HepG2 (cell line): ENCODE results near the gene PITX3. TPM values are rescaled to one million over a fixed set of nuclear protein-coding genes. Genes with fewer than 3 reads are reported as not detected.

ENCODE experiments used
- BORCS8-MEF2B ChIP-seq: sonication (generic); formaldehyde crosslinking; IDR thresholded peaks from 2 replicates; pipeline ENCODE4 v1.8.0; 2022; ENCODE audit warnings: mild to moderate bottlenecking, missing genetic modification reagents
- GATAD2A ChIP-seq: IDR thresholded peaks from 2 replicates; pipeline ENCODE4 v1.6.1; 2016
- HDAC2 ChIP-seq: sonication (generic); formaldehyde crosslinking; IDR thresholded peaks from 2 replicates; pipeline ENCODE4 v1.4.0; 2020; ENCODE audit warnings: missing genetic modification reagents
- KDM1A ChIP-seq: IDR thresholded peaks from 2 replicates; pipeline ENCODE4 v1.6.1; 2016; ENCODE audit warnings: missing compliant biosample characterization
- ZMYM2 ChIP-seq: sonication (generic); formaldehyde crosslinking; IDR thresholded peaks from 2 replicates; pipeline ENCODE4 v1.8.0; 2022; ENCODE audit warnings: mild to moderate bottlenecking, missing genetic modification reagents
- ZNF605 ChIP-seq: sonication (generic); formaldehyde crosslinking; IDR thresholded peaks from 2 replicates; pipeline ENCODE4 v1.8.0; 2022; ENCODE audit warnings: mild to moderate bottlenecking, missing genetic modification reagents
- ZNF709 ChIP-seq: sonication (generic); formaldehyde crosslinking; IDR thresholded peaks from 2 replicates; pipeline ENCODE4 v1.5.0; 2020; ENCODE audit warnings: mild to moderate bottlenecking, missing genetic modification reagents
- polyA plus RNA-seq, 8 experiments: library from polyadenylated mRNA; depleted of rRNA in 3 of 8; stranded (reverse) in 7 of 8; unstranded in 1 of 8; fragments of >200 nt; fragmentation: Illumina TruSeq in 4 of 8; extraction: Trizol in 4 of 8; gene quantifications; 2 replicates each; pipeline versions ENCODE4 v1.2.1 to v1.2.3, GENCODE V29; 2011 to 2016; ENCODE audit warnings: low read depth in 4 of 8, missing spikeins in 1 of 8, mixed read lengths in 1 of 8; ENCODE audit not compliant: insufficient read depth in 1 of 8
- total RNA-seq, 5 experiments: library from RNA; depleted of rRNA; stranded (reverse); fragments of >200 nt; fragmentation: Illumina TruSeq; extraction: Trizol; gene quantifications; 2 replicates each; pipeline ENCODE4 v1.2.3, GENCODE V29; 2016; ENCODE audit warnings: low read depth in 1 of 5
- TF ChIP-seq, protein P1 (sequence below): IDR thresholded peaks from 2 replicates; pipeline ENCODE4 v1.6.1; 2018; ENCODE audit warnings: missing genetic modification reagents
- TF ChIP-seq, protein P2 (sequence below): sonication (generic); formaldehyde crosslinking; IDR thresholded peaks from 2 replicates; pipeline ENCODE4 v1.4.0; 2020; ENCODE audit warnings: missing genetic modification reagents, borderline replicate concordance
- TF ChIP-seq, protein P3 (sequence below): sonication (generic); formaldehyde crosslinking; IDR thresholded peaks from 2 replicates; pipeline ENCODE4 v1.4.0; 2020; ENCODE audit warnings: missing genetic modification reagents, borderline replicate concordance
- TF ChIP-seq, protein P4 (sequence below), 2 experiments: fragments of 450-650 bp in 1 of 2; sonication (generic) in 1 of 2; formaldehyde crosslinking in 1 of 2; IDR thresholded peaks; 2 replicates each; pipeline versions ENCODE4 v1.6.1 to v1.8.0; 2016 to 2022; ENCODE audit warnings: antibody characterized with exemption in 1 of 2, mild to moderate bottlenecking in 1 of 2, missing genetic modification reagents in 1 of 2

Gene PITX3
- total and polyA plus RNA-seq, 2 of the 13 experiments (the other 11 are each of a cell fraction or from before 2014, with no cell fraction given) = not detected

DNA sequence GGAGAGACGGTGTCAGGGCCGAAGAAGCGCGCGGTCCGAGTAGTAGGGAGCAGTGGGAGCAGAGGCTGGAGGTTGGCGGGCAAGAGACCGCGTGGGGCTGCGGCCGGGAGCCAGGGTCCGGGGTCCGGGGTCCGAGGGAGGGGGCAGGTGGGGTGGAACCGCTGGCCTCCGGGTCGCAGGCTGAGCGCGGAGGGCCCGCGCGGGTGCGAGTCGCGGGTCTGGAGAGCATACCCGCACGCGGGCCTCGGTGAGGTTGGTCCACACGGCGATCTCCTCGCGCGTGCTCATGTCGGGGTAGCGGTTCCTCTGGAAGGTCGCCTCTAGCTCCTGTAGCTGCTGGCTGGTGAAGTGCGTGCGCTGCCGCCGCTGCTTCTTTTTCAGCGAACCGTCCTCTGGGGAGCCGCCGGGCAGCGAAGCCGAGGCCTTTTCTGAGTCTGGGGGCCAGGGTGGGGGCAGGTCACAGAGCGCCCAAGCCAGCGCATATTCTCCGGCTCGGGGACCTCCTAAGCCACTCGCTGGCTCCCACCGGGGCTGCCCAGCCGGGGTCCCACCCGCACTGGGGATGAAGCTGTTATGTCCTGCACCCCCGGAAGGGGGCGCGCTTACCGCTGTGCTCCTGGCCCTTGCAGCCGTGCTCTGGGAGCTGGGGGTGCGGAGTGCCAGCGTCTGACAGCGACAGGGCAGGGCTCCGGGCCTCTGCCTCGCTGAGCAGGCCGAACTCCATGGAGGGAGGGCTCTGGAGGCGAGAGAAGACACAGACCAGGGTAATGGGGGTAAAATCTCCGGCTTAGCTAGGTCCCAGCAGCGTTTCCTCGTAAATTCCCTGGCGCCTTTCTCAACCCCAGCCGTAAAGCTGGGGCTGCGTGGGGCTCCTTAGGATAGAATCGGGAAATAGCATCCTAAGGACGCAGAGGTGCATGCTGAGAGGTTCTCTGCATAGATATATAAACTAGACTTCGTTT lies 9.7 kb downstream of the PITX3 start (continued):
- TF ChIP-seq ZMYM2 (CRISPR knock-in tag) = peak; percentile 94
- 0 out of 2 replicates have a peak, but pooled peaks have one; percentile 20 for TF ChIP-seq BORCS8-MEF2B (CRISPR knock-in tag)
- TF ChIP-seq KDM1A (CRISPR knock-in tag) = peak; percentile 87; the same call in 1 of the 2 replicates
- TF ChIP-seq, protein P1, sequence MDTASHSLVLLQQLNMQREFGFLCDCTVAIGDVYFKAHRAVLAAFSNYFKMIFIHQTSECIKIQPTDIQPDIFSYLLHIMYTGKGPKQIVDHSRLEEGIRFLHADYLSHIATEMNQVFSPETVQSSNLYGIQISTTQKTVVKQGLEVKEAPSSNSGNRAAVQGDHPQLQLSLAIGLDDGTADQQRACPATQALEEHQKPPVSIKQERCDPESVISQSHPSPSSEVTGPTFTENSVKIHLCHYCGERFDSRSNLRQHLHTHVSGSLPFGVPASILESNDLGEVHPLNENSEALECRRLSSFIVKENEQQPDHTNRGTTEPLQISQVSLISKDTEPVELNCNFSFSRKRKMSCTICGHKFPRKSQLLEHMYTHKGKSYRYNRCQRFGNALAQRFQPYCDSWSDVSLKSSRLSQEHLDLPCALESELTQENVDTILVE (CRISPR knock-in tag) = 0 out of 2 replicates have a peak, but pooled peaks have one; percentile 30
- TF ChIP-seq, protein P2, sequence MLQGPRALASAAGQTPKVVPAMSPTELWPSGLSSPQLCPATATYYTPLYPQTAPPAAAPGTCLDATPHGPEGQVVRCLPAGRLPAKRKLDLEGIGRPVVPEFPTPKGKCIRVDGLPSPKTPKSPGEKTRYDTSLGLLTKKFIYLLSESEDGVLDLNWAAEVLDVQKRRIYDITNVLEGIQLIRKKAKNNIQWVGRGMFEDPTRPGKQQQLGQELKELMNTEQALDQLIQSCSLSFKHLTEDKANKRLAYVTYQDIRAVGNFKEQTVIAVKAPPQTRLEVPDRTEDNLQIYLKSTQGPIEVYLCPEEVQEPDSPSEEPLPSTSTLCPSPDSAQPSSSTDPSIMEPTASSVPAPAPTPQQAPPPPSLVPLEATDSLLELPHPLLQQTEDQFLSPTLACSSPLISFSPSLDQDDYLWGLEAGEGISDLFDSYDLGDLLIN (CRISPR knock-in tag) = no peak
- 0 out of 2 replicates have a peak, but pooled peaks have one; percentile 37 for TF ChIP-seq GATAD2A
- 0 out of 2 replicates have a peak, but pooled peaks have one; percentile 36 for TF ChIP-seq HDAC2 (CRISPR knock-in tag)
- TF ChIP-seq ZNF709 (CRISPR knock-in tag) = no peak
- TF ChIP-seq, protein P3, sequence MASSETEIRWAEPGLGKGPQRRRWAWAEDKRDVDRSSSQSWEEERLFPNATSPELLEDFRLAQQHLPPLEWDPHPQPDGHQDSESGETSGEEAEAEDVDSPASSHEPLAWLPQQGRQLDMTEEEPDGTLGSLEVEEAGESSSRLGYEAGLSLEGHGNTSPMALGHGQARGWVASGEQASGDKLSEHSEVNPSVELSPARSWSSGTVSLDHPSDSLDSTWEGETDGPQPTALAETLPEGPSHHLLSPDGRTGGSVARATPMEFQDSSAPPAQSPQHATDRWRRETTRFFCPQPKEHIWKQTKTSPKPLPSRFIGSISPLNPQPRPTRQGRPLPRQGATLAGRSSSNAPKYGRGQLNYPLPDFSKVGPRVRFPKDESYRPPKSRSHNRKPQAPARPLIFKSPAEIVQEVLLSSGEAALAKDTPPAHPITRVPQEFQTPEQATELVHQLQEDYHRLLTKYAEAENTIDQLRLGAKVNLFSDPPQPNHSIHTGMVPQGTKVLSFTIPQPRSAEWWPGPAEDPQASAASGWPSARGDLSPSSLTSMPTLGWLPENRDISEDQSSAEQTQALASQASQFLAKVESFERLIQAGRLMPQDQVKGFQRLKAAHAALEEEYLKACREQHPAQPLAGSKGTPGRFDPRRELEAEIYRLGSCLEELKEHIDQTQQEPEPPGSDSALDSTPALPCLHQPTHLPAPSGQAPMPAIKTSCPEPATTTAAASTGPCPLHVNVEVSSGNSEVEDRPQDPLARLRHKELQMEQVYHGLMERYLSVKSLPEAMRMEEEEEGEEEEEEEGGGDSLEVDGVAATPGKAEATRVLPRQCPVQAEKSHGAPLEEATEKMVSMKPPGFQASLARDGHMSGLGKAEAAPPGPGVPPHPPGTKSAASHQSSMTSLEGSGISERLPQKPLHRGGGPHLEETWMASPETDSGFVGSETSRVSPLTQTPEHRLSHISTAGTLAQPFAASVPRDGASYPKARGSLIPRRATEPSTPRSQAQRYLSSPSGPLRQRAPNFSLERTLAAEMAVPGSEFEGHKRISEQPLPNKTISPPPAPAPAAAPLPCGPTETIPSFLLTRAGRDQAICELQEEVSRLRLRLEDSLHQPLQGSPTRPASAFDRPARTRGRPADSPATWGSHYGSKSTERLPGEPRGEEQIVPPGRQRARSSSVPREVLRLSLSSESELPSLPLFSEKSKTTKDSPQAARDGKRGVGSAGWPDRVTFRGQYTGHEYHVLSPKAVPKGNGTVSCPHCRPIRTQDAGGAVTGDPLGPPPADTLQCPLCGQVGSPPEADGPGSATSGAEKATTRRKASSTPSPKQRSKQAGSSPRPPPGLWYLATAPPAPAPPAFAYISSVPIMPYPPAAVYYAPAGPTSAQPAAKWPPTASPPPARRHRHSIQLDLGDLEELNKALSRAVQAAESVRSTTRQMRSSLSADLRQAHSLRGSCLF = no peak
- TF ChIP-seq, protein P4, sequence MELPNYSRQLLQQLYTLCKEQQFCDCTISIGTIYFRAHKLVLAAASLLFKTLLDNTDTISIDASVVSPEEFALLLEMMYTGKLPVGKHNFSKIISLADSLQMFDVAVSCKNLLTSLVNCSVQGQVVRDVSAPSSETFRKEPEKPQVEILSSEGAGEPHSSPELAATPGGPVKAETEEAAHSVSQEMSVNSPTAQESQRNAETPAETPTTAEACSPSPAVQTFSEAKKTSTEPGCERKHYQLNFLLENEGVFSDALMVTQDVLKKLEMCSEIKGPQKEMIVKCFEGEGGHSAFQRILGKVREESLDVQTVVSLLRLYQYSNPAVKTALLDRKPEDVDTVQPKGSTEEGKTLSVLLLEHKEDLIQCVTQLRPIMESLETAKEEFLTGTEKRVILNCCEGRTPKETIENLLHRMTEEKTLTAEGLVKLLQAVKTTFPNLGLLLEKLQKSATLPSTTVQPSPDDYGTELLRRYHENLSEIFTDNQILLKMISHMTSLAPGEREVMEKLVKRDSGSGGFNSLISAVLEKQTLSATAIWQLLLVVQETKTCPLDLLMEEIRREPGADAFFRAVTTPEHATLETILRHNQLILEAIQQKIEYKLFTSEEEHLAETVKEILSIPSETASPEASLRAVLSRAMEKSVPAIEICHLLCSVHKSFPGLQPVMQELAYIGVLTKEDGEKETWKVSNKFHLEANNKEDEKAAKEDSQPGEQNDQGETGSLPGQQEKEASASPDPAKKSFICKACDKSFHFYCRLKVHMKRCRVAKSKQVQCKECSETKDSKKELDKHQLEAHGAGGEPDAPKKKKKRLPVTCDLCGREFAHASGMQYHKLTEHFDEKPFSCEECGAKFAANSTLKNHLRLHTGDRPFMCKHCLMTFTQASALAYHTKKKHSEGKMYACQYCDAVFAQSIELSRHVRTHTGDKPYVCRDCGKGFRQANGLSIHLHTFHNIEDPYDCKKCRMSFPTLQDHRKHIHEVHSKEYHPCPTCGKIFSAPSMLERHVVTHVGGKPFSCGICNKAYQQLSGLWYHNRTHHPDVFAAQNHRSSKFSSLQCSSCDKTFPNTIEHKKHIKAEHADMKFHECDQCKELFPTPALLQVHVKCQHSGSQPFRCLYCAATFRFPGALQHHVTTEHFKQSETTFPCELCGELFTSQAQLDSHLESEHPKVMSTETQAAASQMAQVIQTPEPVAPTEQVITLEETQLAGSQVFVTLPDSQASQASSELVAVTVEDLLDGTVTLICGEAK (IDR thresholded peaks at IDR 0.05) = no peak
- TF ChIP-seq, protein P4 (CRISPR knock-in tag; IDR thresholded peaks at IDR 0.05) = no peak
- no peak for TF ChIP-seq ZNF605 (CRISPR knock-in tag)
